K562 (cell line): Measurements from ENCODE around the gene WDR3.

Experiments
- BACH1 ChIP-seq: fragments of 200-800 bp; sonication (Bioruptor generic); IDR thresholded peaks from 2 replicates; pipeline ENCODE4 v1.6.1; 2016; ENCODE audit warnings: missing genetic modification characterization, missing compliant biosample characterization
- CBX1 ChIP-seq: sonication (generic); IDR thresholded peaks from 2 replicates; pipeline ENCODE4 v1.6.1; 2016; ENCODE audit warnings: antibody characterized with exemption, low read depth, mild to moderate bottlenecking
- CUX1 ChIP-seq: fragments of 200-800 bp; sonication (Bioruptor generic); IDR thresholded peaks from 2 replicates; pipeline ENCODE4 v1.6.1; 2016; ENCODE audit warnings: missing genetic modification characterization, missing compliant biosample characterization
- POLR2A ChIP-seq: fragments of 450-650 bp; conservative IDR thresholded peaks from 2 replicates; pipeline ENCODE4 v1.6.1; 2016
- ZNF407 ChIP-seq: fragments of 450-650 bp; IDR thresholded peaks from 2 replicates; pipeline ENCODE4 v1.6.1; 2016; ENCODE audit warnings: low read depth
- TF ChIP-seq, protein P1 (sequence below), 3 experiments: IDR thresholded peaks in 2 of 3; conservative IDR thresholded peaks in 1 of 3; 2 replicates each; pipeline ENCODE4 v1.5.1; 2011 to 2012; ENCODE audit warnings: low read length in 3 of 3, mild to moderate bottlenecking in 3 of 3, control low read depth in 2 of 3, improper control_type of control experiment in 1 of 3, inconsistent platforms in 1 of 3, low read depth in 1 of 3, mixed read lengths in 1 of 3, moderate library complexity in 1 of 3; ENCODE audit not compliant: insufficient read depth in 2 of 3

- no peak for TF ChIP-seq POLR2A
- TF ChIP-seq, protein P1, sequence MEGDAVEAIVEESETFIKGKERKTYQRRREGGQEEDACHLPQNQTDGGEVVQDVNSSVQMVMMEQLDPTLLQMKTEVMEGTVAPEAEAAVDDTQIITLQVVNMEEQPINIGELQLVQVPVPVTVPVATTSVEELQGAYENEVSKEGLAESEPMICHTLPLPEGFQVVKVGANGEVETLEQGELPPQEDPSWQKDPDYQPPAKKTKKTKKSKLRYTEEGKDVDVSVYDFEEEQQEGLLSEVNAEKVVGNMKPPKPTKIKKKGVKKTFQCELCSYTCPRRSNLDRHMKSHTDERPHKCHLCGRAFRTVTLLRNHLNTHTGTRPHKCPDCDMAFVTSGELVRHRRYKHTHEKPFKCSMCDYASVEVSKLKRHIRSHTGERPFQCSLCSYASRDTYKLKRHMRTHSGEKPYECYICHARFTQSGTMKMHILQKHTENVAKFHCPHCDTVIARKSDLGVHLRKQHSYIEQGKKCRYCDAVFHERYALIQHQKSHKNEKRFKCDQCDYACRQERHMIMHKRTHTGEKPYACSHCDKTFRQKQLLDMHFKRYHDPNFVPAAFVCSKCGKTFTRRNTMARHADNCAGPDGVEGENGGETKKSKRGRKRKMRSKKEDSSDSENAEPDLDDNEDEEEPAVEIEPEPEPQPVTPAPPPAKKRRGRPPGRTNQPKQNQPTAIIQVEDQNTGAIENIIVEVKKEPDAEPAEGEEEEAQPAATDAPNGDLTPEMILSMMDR (IDR thresholded peaks at IDR 0.05 in 2 of 3, conservative IDR thresholded peaks at IDR 0.05 in 1 of 3; ENCODE audit: insufficient read depth in 2 of 3, low read depth in 1 of 3, low read length in 3 of 3), result no peak
- no peak for TF ChIP-seq BACH1 (tag)
- no peak for TF ChIP-seq ZNF407
- no peak for TF ChIP-seq CUX1 (CRISPR knock-in tag)
- TF ChIP-seq CBX1, result no peak
These were observed 24.5 kb upstream of the WDR3 start for GRCh38 chr1:117905019-117905418.
